ENCODE measurements around the gene NOL9.

NOL9 gene

DNA sequence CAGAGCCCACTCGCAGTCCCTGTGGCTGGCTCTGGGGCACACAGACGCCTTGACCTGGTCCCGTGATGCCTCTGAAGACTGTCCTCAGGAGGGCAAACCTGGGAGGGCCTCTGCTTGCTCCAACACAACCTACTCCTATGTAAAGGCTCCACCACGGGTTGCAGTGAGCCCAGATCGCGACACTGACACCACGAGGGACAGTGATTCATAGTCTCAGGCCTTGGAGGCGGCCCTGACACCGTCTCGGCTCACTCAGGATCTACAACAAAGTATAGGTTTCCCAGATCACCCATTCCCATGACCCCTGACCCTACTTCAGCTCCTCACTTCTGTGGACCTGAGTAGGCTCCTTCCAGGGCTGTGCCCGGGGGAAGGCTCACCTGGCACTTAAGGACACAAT lies 28.0 kb downstream of the NOL9 start:
- DNase-seq (ENCODE audit: low read depth in 1 of 2, low spot score in 1 of 2) = no peak

- no peak for DNase-seq (ENCODE audit: low read depth in 1 of 2, low spot score in 1 of 2)
Observed at GRCh38 chr1:6523566-6523965, 30.7 kb downstream of the NOL9 start.

- no peak for DNase-seq (ENCODE audit: low read depth in 1 of 2, low spot score in 1 of 2)
Observed at GRCh38 chr1:6521536-6521935, 32.8 kb downstream of the NOL9 start.

- no peak for DNase-seq (ENCODE audit: low read depth in 1 of 2, low spot score in 1 of 2)
Observed at GRCh38 chr1:6519935-6520671, 34.2 kb downstream of the NOL9 start.

DNA sequence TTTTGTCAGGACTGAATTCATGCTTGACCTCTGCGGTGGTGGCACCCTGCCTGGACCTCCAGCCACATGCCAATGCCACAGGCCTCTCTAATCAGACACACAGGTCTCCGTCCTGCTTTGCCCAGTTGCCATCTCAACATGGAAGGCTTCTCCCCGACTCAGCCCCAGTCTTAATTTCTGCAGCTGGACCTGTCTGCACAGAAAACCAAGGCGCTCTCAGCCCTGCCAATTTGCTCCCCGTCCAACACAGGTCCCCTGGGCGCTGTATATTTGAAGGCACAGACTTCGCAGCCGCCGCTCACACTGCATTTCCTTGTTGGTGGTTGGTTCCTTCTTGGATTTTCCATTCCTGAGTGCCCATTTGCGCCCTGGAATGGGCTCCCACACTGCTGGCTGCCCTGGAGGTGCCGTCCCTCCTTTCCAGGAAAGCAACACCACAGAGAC lies 34.8 kb downstream of the NOL9 start:
- no peak for DNase-seq (ENCODE audit: low read depth in 1 of 2, low spot score in 1 of 2)

DNA sequence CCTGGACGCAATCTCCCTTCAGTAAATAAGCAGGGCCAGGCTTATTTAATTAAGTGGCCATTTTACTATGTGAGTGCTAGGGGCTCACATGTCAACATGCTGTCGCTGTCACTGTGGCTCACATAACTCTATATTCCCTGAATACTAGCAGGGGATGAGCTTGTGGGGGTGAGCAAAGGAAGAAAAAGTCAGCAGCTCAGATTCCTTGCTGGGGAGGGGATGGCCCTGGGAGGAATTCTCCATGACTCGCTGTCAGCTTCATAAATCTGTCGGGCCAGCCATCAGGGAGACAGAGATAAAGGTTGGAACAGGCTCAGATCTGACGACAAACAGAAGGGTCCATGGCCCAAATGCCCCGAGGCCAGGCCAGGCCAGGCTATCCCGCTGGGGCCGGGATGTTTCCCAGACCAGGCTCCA lies 36.9 kb downstream of the NOL9 start:
- no peak for DNase-seq (ENCODE audit: low read depth in 1 of 2, low spot score in 1 of 2)

GRCh38 chr1:6515771-6516170 lies 38.5 kb downstream of the NOL9 start:
- DNase-seq (ENCODE audit: low read depth in 1 of 2, low spot score in 1 of 2) = no peak

- no peak for DNase-seq (ENCODE audit: low read depth in 1 of 2, low spot score in 1 of 2)
Observed at GRCh38 chr1:6513320-6513801, 41.0 kb downstream of the NOL9 start.

GRCh38 chr1:6512908-6513280 lies 41.4 kb downstream of the NOL9 start:
- no peak for DNase-seq (ENCODE audit: low read depth in 1 of 2, low spot score in 1 of 2)

- no peak for DNase-seq (ENCODE audit: low read depth in 1 of 2, low spot score in 1 of 2)
Observed at GRCh38 chr1:6512245-6512907, 41.9 kb downstream of the NOL9 start.

GRCh38 chr1:6511561-6512244 lies 42.6 kb downstream of the NOL9 start:
- DNase-seq (ENCODE audit: low read depth in 1 of 2, low spot score in 1 of 2) = no peak

DNA sequence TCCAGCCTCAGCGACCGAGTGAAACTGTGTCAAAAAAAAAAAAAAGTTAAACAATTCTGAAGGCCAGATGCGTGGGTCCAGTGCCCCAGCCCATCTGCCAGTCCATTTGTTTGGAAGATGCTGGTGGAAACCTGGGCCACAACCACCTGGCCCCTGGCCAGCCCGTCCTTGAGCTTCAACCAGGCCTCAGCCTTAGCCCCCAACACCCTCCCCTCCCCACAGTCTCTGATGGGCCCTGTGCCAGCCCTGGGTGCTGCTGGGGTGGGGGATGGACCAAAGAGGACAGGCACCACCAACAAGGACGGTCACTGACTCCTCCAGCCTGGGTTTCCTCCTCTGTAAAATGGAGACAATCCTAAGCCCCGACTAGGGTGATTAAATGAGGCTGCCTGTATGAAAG lies 43.3 kb downstream of the NOL9 start:
- DNase-seq (ENCODE audit: low read depth in 1 of 2, low spot score in 1 of 2) = no peak

DNA sequence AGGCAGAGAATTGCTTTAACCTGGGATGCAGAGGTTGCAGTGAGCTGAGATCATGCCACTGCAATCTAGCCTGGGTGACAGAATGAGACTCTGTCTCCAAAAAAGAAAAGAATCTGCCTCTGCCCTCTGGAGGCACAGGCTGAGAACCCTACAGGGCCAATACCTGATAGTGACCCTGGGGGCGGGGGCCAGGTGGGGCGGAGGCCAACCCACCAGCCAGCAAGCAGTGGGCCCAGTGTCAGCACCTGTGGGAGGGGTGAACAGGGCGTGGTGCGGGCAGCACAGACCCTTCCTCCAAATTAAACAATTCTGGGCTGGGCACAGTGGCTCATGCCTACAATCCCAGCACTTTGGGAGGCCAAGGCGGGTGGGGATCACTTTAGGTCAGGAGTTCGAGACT lies 43.8 kb downstream of the NOL9 start:
- DNase-seq (ENCODE audit: low read depth in 1 of 2, low spot score in 1 of 2) = no peak

GRCh38 chr1:6509919-6510291 lies 44.4 kb downstream of the NOL9 start:
- no peak for DNase-seq (ENCODE audit: low read depth in 1 of 2, low spot score in 1 of 2)

DNA sequence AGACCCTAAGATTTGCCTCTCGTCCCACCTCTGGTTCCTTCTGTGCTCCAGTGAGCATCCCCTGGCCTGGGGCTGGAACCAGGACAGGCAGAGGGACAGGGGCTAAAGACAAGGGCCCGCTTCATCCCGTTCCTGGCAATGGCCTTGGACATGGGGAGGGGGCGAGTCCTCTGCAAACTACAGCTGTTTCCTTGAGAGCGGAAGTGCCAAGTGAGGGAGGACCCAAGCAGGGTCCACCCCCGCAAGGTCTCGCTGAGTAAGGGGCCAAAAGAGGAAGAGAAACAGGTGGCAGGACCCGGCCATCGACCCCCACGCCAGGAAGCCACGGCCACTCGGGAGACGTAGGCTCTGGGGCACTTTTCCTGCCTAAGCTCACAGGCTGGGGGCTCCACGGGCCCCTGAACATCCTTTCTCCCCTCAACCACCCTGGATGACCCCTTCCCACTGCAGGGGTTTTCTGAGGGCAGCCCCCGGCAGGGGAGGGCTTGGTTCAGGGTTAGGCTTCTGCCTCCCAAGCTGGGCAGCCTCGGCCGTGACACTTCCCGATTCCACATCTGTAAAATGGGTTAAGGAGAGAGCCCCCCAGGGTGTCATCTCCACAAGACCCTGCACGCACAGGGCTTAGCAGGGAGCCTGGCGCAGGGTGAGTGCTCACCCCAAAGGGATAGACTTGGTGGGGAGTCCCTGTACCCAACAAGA lies 44.9 kb downstream of the NOL9 start:
- no peak for DNase-seq (ENCODE audit: low read depth in 1 of 2, low spot score in 1 of 2)

- no peak for DNase-seq (ENCODE audit: low read depth in 1 of 2, low spot score in 1 of 2)
Observed at GRCh38 chr1:6508816-6509189, 45.5 kb downstream of the NOL9 start.

DNA sequence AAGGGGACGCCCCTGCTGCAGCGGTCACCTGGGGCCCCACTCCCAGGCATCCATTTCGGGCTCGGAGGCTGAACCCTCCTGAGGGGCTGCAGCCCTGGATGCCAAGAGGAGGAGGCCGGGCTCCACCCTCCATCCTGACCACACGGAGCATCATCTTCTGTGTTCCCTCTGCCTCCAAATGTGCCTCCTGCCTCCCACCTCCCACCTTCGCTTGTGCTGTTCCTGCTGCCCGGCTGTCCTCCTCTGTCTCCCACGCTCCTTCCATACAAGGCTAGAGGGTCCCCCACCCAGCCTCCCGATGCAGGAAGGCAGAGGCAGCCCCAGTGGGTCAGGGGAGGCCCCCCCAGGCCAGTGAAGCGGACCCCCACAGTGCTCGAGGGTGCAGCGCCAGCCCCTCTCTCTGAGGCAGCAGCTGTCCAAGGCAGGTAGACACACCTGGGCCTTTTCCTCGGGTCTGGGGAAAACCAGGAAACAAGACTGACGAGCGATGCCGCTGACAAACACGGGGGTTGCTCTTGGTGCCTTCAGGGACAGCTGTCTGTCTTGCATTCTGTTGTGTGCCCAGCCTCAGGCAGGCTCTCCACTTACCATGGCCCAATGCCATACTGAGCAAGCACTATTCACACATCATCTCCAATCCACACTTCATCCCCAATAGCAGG lies 46.0 kb downstream of the NOL9 start:
- no peak for DNase-seq (ENCODE audit: low read depth in 1 of 2, low spot score in 1 of 2)

DNA sequence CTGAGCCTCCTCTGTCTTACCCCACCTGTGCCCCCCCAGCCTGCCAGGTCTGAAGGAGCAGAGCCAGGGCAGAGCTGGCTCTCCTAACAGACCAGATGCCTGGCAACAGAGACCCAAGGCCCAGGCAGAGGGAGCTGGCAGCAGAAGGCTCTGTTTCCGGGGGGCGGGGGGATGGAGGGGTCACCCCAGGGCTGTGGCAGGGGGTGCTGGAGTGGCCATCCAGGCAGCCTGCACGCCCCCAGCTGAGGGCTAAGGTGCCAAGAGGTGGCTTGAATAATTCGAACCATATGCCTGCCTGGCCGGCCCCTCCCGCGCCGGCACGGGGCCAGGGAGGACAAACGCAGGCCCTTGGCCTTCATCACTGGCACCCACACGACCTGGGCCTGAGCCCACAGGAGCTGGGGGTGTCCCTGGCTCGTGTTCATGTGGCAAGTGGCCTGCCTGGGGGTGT lies 46.8 kb downstream of the NOL9 start:
- no peak for DNase-seq (ENCODE audit: low read depth in 1 of 2, low spot score in 1 of 2)

- no peak for DNase-seq (ENCODE audit: low read depth in 1 of 2, low spot score in 1 of 2)
Observed at GRCh38 chr1:6507037-6507428, 47.3 kb downstream of the NOL9 start.

DNA sequence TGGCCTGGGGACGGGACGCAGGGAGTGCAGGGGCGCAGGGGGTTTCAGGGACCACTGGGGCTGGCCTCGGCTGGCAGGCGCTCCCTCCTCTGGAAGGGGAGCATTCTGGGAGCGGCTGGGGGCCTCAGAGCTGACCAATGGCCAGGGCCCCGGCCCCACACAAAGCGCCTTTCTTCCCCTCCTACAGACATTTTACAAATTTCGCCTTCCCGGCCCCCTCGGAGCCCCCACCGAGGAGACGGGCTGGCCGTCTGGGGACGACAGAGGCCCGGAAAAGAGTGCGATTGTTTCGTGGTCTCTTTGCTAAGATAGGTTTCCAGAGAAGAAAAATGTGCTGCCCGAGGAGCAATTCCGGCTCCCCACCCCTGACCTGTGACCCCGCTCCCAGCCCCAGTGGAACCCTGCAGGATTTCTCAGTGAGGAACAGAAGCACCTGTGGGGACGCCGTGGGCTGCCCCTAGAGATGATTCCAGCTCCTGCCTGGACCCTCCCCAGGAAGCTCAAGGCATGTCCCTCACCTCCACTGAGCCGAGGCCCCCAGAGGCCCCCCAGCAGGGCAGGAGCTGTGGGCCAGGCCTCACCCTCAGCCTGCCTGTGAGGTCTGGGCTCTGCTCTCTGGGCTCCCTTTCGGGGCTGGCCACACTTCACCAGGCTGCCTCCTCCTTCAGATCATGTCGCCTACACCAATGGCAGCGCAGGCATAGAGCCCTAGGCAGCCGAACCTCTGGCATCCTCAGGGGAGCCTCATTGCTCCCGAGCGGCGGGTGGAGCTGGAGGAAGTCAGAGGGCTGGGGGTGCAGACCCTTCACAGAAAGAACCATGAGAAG lies 47.9 kb downstream of the NOL9 start:
- DNase-seq (ENCODE audit: low read depth in 1 of 2, low spot score in 1 of 2) = no peak
